ENCODE data around the gene ADRA2C.

The ADRA2C gene

DNA sequence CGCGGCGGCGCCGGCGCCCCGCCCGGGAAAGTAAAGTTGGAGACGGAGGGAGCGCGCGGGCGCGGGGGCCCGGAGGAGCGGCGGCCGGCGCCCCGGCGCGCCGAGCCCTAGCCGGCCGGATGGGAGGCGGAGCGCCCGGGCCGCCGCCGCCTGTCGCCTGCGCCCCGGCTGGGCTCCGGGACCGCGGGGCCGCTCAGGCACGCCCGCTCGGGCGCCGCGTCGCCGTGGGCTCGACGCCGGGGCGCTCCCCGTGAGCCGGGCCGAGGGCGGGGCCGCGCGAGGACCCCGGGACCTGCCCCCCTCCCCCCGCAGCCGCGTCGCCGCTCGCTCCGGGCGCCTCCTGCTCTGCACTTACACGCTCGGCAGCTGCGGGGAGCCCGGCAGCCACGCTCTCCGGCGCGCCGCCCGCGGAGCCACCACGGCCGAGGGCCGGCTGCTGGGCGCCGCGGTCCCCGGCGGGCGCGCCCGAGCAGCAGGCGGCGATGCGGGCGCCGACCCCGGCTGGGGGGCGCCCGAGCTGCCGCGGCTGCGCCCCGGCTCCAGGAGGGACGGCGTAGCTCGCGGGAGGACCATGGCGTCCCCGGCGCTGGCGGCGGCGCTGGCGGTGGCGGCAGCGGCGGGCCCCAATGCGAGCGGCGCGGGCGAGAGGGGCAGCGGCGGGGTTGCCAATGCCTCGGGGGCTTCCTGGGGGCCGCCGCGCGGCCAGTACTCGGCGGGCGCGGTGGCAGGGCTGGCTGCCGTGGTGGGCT is at the start of gene ADRA2C:
Gene ADRA2C, plus strand, starts transcription at position 350 of the 749 bp plus-strand sequence. Its CDS starts 222 bp downstream, at position 572.
- DNase-seq: no peak

DNA sequence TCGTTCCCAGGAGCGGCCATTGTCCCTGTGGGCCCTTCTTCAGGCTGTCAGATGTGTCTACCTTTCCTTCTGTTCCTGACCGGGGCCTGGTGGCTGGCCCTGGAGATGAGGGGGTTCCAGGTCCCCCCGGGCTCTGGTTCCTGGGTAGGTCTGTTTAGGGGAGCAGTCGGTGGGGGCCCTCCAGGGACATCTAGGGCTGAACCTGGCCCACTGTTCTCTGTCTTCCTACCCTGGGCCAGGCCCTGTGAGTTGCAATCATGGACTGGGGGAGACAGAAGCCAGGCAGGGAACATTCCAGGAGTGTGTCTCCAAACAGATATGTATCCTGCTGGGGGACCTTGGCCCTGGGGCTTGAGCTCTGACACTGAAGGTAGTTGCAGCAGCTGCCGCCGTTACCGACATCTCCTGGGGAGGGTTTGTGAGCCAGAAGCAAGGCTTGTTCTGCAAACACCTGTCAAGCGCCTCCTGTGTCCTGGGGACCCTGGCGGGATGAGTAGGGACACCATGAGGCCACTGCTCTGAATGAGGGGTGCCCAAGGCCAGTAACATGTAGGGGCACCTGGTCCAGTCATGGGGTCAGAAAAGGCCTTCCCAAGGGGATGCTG is 49.5 kb upstream of the ADRA2C start:
- DNase-seq: no peak

DNA sequence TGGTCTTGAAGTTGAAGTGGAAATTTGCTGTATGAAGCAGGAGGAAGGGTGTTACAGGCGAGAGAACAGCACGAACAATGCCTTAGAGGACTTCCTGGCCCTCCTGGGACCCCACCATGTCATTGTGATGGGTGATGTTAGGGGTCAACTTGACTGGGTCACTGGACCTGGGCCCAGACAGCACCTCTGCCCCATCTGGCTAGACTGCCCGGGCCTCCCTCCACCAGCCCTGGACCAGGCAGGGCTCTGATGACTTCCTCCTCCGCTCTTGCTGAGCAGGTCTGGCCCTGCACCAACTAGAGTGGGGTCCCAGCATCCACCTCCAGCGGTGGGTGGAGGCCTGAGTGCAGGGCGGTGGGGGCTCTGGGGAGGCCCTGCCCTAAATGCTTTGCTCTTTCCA is 48.9 kb upstream of the ADRA2C start:
- DNase-seq: no peak

DNA sequence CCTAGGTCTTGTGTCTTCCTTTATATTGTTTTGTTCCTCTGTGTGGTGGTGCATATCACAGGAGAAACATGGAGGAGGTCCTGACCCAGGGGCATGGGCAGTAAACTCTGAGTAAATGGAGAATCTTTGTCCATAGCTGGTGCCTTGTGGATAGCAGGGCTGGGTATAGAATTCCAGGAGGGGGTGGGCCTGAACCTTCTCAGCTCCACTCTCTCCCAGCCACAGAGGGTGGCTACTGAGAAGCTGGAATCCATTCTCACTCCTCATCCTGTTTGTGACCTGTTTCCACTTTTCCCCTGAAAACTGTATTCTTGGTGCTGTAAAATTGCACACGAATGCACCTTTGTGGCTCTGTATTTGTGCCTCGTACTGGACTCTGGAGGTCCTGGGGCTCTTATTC is 47.7 kb upstream of the ADRA2C start:
- DNase-seq: no peak

DNA sequence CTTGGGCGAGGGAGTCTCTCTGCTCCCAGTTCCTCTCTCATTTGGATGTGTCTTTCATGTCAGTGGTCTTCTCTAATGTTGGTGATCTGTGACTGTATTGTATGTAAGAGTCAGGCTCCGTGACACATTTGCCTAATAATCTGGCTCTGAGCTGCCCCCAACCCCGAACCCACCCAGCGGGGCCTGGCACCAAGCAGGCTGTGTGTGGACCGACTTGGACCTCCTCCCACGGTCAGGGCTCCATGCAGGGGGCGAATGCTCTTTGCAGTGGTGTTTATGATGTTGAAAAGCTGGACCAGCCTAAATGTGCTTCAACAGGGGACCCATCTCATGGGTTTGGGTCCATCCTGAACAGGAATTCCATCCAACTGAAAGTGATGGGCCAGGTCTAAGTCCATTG is 47.0 kb upstream of the ADRA2C start:
- DNase-seq: no peak

DNA sequence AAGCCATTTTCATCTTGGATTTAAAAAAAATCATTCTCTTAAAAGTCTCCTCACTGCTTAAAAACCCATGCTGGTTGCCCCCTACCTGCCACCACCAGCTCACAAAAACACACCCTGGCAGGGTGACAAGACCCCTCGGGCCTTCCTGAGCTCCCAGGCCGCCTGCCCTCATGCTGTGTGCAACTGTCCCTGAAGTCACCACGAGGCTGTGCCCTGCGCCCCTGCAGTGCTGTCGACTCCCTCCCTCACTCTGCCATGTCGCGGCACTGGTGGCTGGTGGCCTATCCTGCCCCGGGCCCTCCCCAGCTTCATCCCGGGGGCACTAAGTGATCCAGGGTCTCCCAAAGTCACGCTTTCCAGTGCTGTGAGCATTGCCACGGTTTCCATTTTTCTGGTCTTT is 46.3 kb upstream of the ADRA2C start:
- DNase-seq: no peak

DNA sequence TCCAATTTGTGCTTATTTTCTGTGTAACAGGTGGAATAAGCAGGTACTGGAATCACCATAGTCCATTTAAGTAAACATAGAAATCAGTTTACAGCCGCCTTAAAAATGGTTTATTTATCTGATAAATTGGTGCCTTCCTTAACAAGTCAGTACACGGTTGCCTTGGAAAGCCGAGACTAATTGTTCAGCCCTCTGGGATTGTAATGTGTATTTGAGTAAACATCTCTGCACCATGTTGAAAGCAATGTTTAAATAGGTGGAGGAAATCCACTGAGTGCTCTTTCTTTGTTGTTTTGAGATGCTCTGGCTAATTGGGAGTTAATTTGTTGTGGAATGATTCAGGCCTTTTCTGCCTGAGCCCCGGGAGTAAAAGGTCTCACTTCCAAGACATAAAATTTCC is 45.7 kb upstream of the ADRA2C start:
- DNase-seq: no peak

DNA sequence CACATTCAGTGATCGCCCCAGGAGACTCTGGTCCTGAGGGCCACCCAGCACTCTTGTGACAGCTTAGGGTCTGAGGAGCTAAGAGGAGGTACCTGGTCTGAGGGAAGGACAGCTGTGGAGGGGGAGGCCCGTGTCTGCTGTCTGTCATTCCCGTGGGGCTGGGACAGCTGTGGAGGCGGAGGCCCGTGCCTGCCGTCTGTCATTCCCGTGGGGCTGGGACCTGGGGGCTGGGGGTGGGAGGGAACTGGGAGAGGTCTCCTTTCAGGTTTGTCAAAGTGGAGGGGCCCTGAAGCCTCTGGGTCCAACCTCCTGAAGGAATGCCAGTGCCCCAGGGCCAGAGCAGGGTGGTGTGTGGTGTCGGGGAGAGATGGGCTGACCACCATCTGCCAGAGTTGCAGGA is 45.0 kb upstream of the ADRA2C start:
- DNase-seq: no peak

DNA sequence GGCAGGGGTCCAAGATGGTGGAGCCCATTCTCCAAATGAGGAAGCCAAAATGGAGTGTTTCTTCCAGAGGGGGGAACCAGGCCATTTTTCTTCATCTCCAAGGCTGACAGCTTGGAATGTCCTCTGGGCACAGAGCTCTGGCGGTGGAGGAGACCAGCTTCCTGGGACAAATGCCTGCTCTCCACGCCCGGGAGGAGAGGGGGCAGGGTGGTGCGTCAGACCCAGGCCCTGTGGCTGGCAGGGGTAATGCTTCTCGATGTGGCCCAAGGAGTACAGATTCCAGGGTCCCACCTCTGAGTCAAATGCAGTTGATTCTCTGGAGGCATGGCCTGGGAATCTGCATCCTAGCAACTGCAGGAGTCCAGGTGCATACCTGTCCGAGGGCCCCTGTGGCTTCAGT is 44.6 kb upstream of the ADRA2C start:
- no peak for DNase-seq

DNA sequence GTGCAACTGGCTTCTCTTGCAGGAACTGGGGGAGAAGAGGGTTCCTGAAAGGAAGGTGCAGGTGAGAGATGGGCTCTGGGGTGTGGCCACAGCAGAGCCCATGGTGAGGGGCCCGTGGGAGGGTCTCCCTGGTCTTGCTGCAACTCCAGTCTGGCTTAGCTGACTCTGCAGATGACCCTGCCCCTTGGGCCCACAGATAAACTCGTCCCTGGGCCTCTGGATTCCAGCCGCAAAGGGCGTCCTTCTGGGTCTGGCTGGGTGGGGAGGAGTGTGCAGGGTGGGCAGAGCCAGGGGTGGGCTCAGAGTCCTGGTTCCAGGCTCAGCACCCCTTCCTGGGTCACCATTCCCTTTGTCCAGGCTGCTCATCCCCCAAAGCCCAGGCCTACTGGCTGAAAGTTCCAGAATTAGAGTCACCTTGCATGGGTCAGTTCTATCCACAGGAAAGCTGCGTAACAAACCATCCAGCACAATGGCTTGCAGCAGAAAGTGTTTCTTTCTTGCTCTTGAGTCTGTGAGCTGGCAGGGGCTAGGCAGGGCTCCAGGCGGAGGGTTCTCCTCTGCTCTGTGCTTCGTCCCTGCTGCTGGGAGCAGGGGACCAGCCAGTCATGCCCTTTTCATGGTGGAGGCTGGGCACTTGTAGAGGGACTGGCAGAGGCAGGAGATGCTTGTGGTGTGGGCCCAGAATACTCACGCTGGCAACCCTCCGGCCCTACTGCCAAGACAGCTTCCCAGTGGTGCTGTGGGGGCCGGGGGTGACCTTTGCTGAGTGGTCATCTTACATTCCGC is 43.5 kb upstream of the ADRA2C start:
- no peak for DNase-seq

DNA sequence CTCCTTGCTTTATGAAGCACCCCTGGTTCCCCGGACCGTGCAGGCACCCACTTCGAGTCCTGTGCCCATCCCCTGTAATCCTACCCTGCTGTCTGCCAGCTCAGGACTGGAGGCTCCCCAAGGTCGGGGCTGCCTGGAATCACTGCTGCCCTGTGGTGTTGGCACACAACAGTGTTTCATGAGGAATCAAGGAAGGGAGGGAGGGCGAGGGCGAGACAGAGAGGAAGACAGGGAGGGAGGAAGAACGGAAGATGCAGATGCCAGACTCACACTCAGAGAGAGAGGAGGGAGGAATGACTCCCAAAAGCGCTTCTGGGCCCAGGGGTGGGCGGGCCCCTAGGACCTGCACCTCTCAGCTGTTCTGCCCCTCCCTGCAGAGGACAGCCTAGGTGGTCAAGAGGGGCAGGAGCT is 42.9 kb upstream of the ADRA2C start:
- DNase-seq: no peak

DNA sequence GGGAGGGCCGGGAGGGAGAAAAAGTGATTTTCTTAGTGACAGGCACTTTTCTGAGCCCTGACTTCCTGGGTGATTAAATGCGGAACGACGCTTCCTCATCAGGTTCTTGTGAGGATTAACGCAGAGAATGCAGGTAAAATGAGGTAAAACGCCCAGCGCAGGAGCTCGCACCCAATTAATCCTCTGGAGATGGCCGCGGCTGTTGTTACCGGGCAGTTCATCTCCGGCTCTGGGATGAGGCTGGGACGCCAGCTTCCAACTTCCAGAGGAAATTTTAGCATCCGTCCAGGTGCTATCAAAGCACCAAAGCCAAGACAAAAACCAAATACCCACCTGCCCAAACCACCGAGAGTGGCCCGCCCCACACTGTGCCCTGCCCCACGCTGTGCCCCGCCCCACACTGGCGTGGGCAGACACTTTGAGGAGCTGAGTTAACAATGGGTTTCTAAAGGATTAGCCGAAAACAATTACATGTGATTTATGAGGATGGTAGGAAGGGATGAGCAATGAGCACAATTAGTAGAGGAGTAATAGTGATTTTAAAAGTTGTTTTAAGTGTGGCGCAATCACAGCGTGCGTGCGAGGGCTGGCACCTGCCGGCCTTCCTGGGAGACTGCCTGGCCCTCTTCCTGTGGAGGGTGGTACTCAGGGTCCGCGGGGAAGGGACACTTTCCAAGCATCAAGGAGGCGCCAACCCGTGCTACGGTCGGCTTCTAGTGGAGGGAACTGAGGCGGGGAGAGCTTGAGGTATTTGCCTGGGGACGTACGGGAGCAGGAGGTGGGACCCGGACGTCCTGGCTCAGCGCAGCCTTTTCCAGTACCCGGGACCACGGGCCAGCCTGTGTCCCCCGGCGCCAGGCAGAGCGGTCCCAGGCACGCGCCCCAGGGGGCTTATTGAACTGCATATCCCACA is 41.6 kb upstream of the ADRA2C start:
- no peak for DNase-seq

DNA sequence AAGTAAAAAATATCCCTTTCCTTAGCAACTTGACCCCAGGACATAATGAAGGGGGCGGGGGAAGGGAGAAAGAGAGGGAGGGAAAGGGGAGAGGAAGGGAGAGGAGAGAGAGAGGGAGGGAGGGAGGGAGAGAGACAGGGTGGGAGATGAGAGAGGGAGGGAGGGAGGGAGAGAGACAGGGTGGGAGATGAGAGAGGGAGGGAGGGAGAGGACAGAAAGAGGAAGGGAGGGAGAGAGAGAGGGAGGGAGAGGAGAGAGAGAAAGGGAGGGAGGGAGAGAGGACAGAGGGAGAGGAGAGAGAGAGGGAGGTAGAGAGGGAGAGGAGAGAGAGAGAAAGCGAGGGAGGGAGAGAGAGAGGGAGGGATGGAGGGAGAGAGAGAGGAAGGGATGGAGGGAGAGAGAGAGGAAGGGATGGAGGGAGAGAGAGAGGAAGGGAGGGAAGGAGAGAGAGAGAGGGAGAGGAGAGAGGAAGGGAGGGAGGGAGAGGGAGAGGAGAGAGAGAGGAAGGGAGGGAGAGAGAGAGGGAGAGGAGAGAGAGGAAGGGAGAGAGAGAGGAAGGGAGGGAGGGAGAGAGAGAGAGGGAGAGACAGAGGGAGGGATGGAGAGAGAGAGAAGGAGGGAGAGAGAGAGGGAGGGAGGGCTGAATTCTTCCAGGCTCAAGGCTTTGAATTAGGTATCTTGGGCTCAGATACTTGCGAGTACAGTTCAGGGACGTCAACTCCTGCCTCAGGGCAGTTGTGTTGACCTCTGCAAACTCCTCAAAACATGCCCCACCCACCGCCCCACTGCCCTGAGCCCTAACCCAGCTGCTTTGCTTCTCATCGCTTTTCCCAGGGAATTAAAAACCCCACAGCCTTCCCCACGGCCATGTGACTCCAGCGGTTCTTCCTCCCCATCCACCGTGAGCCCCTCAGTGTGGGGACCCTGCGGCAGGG is 40.0 kb upstream of the ADRA2C start:
- no peak for DNase-seq

DNA sequence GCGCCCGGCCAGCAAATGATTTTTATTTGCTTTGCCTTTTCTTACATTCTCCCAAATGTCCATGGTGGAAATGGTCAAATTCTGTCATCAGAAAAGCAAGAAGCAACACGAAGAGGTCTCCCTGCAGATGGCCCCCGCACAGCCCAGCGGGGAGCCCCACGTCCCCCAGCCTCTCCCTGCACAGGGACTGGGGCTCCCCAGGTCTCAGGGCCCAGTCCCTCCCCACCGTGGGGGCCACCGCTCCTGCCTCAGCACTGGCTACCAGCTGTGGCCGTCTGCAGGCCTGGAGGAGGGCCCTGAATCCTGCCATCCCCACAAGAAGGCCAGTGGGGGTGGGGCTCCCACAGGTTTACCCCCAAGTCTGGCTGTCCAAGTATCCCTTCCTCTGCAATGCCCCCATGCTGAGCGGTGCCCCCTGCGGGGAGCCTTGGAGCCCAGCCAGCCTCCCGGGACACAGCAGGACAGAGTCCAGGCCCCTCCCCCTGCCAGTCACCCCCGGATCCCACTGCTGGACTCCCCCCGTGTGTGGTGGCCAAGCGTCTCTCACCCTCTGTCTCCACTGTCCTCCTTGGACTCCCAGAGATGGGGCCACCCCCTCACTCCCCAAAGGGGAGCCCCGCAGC is 38.2 kb upstream of the ADRA2C start:
- no peak for DNase-seq

DNA sequence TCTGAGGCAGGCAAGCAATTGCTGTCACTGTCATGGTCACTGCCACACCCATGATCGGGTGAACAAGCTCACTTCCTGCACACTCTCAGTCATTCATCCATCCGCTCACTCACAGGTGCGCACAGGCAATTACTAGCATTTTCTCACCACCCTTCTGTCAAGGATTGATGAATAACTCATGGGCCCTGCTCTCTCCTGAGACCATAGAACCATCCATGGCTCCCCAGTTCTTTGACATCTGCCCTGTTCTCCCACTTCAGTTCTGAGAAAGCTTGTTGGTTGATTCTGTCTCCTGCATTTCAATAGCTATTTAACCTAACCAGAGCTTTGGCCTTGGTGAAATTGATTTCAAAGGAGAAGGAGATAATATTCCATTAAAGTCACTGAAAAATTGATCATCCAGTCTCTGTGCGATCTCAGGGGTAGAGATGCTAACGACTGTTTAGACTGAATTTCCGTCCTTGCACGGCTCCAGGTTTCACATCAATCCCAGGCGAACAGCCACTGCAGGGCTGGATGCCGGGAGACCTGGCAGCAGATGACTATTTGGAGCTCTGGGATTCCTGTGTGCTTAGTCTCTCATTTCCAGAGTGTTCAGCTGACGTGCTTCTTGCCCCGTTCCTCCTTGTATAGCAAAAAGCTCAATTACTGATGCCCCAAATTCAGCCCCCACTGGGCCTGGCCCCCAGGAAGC is 36.9 kb upstream of the ADRA2C start:
- no peak for DNase-seq

DNA sequence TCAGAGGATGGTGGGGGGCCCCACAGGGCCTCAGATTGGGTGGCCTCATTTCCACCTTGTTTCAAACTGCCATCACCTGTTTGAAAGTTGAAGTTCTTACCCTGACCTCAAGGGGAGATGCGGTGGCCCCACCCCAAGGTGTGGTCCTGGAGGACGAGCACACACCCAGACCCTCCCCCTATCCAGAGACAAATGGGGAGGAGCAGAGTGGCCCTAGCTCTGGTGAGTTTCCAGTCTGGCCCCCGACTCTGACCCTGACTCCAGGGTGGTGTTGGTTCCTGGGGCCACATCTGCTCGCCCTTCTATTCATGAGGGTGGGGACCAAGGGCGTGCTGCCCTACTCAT is 36.3 kb upstream of the ADRA2C start:
- DNase-seq: no peak

DNA sequence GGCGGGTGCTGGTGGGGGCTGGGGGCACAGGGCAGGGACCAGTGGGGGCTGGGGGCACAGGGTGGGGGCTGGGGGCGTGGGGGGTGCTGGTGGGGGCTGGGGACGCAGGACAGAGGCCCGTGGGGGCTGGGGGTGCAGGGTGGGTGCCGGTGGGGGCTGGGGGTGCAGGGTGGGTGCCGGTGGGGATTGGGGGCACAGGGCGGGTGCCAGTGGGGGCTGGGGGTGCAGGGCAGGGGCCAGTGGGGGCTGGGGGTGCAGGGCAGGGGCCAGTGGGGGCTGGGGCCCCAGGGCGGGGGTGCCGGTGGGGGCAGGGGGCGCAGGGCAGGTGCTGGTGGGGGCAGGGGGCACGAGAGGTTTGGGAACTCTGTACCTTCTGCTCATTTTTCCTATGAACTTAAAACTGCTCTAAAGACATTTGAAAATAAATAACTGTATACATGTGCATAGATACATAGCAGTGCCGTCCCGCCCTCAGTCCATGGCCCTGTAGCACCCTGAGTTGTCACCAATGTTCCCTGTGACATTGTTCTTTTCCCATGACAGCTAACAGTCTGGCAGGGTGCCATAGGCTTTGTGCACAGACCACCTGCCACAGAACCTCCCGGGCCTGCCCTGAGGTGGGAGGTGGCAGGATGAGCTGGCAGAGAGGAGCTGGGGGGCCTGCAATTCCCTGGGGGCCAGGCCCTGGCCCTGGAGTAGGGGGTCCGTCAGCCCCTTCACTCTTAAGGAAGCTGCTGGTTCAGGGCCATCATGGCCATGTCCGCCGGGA is 35.6 kb upstream of the ADRA2C start:
- DNase-seq: no peak

DNA sequence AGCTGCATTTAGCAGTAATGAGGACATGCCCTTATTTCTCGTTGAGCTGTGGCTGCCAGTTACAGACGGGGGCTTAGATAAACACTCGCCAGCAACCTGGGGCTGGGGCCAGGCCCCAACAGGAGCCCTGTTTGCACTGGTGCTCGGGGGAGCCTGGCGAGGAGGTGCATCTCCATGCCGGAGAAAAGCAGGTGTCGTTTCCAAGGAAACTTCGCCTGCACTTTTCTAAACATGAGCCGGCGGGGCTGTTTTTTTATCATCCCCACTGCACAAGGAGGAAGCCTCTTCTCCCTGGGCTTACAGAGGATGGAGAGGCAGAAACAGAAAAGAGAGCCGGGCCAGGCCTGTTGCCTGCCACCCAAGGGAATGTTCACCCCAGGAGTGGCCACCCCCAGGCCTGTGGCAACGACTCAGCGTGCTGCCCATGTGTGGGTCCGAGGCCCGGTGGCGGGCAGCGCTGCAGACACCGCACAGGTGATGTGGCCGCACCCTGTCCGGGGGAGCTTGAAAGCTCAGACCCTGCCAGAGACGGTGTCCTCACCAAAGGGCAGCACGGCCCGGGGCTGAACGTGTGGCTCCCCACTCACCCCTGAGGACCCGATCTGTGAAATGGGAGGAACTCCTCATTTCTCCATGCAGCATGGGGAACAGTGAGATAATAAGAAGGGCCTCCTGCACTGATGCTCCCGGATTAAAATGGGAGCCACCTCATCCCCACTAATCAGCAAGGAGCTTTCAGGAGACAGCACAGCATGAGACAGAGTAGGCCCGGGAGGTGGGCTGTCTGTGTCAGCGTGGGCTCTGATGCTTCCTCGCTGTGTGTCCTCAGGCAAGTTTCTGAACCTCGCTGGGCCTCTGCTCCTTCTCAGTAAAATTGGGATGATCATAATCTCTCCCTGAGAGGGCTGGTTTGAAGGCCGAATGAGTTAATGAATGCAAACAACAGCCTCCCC is 33.8 kb upstream of the ADRA2C start:
- no peak for DNase-seq

DNA sequence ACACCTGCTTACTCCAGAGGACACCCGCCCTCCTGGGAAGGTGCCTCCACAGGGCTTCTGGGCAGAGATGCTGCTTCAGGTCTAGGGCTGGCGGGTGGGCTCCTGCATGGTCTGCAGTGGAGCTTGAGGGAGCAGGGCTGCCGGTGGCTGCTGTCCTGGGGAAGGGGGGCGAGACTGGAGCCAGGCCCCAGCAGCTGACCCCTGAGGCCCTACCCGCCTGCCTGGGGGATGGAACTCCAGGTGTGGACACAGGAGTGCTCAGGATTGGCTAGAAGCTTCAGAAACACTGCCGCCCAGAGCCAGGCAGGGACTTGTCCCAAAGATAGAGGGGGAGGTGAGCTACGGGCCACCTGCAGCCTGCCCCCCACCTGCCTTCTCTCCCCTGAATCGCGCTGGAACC is 33.0 kb upstream of the ADRA2C start:
- DNase-seq: no peak
